DOHH2 (cell line): ENCODE results near the gene ARRB2.

ENCODE experiments used
- H3F3A ChIP-seq: fragments of 200-600 bp; sonication (generic), shearing (Covaris generic); 2 replicates; pipeline ENCODE4 v1.6.0; 2016; ENCODE audit warnings: antibody characterized with exemption, mild to moderate bottlenecking; ENCODE audit not compliant: control insufficient read depth, insufficient read depth
- H3K27ac ChIP-seq: fragments of 200-600 bp; sonication (generic); 2 replicates; pipeline ENCODE4 v1.5.1; 2014; ENCODE audit warnings: low read depth, mild to moderate bottlenecking, low read length, moderate library complexity
- H3K27me3 ChIP-seq: fragments of 200-600 bp; sonication (generic); 2 replicates; pipeline ENCODE4 v1.6.1; 2014; ENCODE audit warnings: mild to moderate bottlenecking, low read length, mixed read lengths; ENCODE audit not compliant: control insufficient read depth
- H3K36me3 ChIP-seq: fragments of 200-600 bp; sonication (generic); 2 replicates; pipeline ENCODE4 v1.6.1; 2014; ENCODE audit warnings: mild to moderate bottlenecking, low read length, moderate library complexity, mixed read lengths; ENCODE audit not compliant: control insufficient read depth
- H3K4me1 ChIP-seq: fragments of 200-600 bp; sonication (generic); 2 replicates; pipeline ENCODE4 v1.6.1; 2014; ENCODE audit warnings: mild to moderate bottlenecking, low read length, mixed read lengths; ENCODE audit not compliant: control insufficient read depth
- H3K4me2 ChIP-seq: fragments of 200-600 bp; sonication (generic); 2 replicates; pipeline ENCODE4 v1.6.0; 2014; ENCODE audit warnings: mild to moderate bottlenecking, low read length, moderate library complexity
- H3K4me3 ChIP-seq: fragments of 200-600 bp; sonication (generic); 2 replicates; pipeline ENCODE4 v1.5.1; 2014; ENCODE audit warnings: mild to moderate bottlenecking, low read length, mixed read lengths
- H3K79me2 ChIP-seq: fragments of 200-600 bp; sonication (generic); 2 replicates; pipeline ENCODE4 v1.6.1; 2014; ENCODE audit warnings: mild to moderate bottlenecking, low read length, mixed read lengths; ENCODE audit not compliant: control insufficient read depth
- H3K9me2 ChIP-seq: fragments of 200-600 bp; sonication (generic); replicated peaks from 2 replicates; pipeline ENCODE4 v1.6.1; 2014; ENCODE audit warnings: mild to moderate bottlenecking, low read length, mixed read lengths; ENCODE audit not compliant: control insufficient read depth
- H3K9me3 ChIP-seq: fragments of 200-600 bp; sonication (generic); 2 replicates; pipeline ENCODE4 v1.6.1; 2014; ENCODE audit warnings: antibody characterized with exemption, low read length, mixed read lengths; ENCODE audit not compliant: control insufficient read depth, insufficient read depth
- H4K20me1 ChIP-seq: fragments of 200-600 bp; sonication (generic); 2 replicates; pipeline ENCODE4 v1.6.0; 2014; ENCODE audit warnings: low read depth, mild to moderate bottlenecking, antibody characterized with exemption, low read length, moderate library complexity; ENCODE audit not compliant: control insufficient read depth, insufficient read depth
- EZH2phosphoT487 ChIP-seq: fragments of 200-600 bp; sonication (generic); IDR thresholded peaks from 2 replicates; pipeline ENCODE4 v1.6.1; 2017; ENCODE audit warnings: borderline replicate concordance, mild to moderate bottlenecking, antibody characterized with exemption, low read length, moderate library complexity, mixed read lengths
- TF ChIP-seq, protein P1 (sequence below): fragments of 200-600 bp; sonication (generic); IDR thresholded peaks from one replicate; pipeline ENCODE4 v1.5.1; 2014; ENCODE audit warnings: antibody characterized with exemption, mild to moderate bottlenecking, low read depth, low read length; ENCODE audit not compliant: poor library complexity, severe bottlenecking

ARRB2 gene

DNA sequence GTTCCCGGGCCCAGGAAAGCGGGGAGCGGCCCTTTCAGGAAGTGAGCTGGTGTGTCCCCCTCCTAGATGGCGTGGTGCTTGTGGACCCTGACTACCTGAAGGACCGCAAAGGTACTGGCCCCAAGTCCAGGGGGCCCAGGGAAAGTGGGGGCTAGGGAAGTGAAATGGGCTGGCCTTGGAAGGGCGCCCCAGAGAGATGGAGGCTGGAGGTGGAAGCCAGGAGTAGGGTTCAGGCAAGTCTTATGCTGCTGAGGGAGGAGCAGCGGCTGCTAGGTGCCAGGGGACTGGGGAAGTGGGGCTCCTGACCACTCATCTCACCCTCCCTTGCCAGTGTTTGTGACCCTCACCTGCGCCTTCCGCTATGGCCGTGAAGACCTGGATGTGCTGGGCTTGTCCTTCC, 5.6 kb downstream of the ARRB2 start:
- Histone ChIP-seq H3K27ac (no peak overlapping the region), H3K4me2 (no peak overlapping the region), H3K36me3 (peaks cover 26% of the 10 kb centered on the region)

DNA sequence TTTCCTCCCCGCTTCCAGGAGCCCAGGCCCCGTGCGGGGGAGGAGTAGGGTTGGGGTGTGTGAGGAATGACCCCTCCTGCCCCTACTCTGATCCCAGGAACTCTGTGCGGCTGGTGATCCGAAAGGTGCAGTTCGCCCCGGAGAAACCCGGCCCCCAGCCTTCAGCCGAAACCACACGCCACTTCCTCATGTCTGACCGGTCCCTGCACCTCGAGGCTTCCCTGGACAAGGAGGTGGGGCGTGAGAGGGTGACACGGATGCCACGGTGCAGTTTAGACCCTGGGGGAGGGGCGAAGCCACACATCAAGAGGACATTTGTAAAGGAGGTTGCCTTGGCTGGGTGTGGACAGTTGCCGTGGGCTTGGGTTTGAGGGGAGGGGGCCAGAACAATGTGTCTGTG, 7.4 kb downstream of the ARRB2 start:
- H3K9me2 ChIP-seq = no peaks in the 10 kb centered on the region
- no peaks in the 10 kb centered on the region; the same call in 1 of the 2 replicates for H3K79me2 ChIP-seq
- H3K4me3 ChIP-seq = no peak overlapping the region
- H3K4me1 ChIP-seq = peaks cover 6% of the 10 kb centered on the region
- no peaks in the 10 kb centered on the region for H4K20me1 ChIP-seq
- H3K9me3 ChIP-seq = no peaks in the 10 kb centered on the region
- no peak for TF ChIP-seq EZH2phosphoT487
- TF ChIP-seq, protein P1, sequence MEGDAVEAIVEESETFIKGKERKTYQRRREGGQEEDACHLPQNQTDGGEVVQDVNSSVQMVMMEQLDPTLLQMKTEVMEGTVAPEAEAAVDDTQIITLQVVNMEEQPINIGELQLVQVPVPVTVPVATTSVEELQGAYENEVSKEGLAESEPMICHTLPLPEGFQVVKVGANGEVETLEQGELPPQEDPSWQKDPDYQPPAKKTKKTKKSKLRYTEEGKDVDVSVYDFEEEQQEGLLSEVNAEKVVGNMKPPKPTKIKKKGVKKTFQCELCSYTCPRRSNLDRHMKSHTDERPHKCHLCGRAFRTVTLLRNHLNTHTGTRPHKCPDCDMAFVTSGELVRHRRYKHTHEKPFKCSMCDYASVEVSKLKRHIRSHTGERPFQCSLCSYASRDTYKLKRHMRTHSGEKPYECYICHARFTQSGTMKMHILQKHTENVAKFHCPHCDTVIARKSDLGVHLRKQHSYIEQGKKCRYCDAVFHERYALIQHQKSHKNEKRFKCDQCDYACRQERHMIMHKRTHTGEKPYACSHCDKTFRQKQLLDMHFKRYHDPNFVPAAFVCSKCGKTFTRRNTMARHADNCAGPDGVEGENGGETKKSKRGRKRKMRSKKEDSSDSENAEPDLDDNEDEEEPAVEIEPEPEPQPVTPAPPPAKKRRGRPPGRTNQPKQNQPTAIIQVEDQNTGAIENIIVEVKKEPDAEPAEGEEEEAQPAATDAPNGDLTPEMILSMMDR = no peak
- no peak overlapping the region for H3K27ac ChIP-seq
- peaks cover 26% of the 10 kb centered on the region for H3K36me3 ChIP-seq
- H3K27me3 ChIP-seq = no peaks in the 10 kb centered on the region
- no peak overlapping the region for H3K4me2 ChIP-seq
- no peaks in the 10 kb centered on the region for H3F3A ChIP-seq

More for the DNA sequence above, 5.6 kb downstream of the ARRB2 start:
- Histone ChIP-seq H3K4me1 (peaks cover 21% of the 10 kb centered on the region), H3K27me3 (no peaks in the 10 kb centered on the region), H3K9me3 (no peaks in the 10 kb centered on the region), H3K79me2 (peaks cover 16% of the 10 kb centered on the region), H4K20me1 (no peaks in the 10 kb centered on the region; the same call in 1 of the 2 replicates), H3F3A (peaks cover 6% of the 10 kb centered on the region; the same call in 1 of the 2 replicates), H3K9me2 (no peaks in the 10 kb centered on the region), H3K4me3 (no peak overlapping the region)
- no peak for TF ChIP-seq EZH2phosphoT487
- TF ChIP-seq, protein P1 = no peak

DNA sequence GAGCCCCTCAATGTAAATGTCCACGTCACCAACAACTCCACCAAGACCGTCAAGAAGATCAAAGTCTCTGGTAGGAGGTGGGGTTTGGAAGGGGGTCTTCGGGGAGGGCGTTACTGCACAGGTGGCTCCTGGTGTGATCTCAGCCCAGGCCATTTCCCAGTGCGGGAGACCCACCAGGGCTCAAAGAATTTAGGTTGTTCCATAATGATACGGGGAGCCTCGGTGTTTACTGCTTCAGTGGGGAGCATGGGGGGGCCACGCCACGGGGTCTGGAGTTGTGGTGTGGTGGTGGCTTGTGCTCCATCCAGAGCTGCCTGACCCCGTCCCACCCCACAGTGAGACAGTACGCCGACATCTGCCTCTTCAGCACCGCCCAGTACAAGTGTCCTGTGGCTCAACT, 7.8 kb downstream of the ARRB2 start:
- H3K9me2 ChIP-seq = no peaks in the 10 kb centered on the region
- no peak overlapping the region for H3K27ac ChIP-seq
- H3K4me1 ChIP-seq = peaks cover 6% of the 10 kb centered on the region
- peaks cover 26% of the 10 kb centered on the region for H3K36me3 ChIP-seq
- TF ChIP-seq, protein P1 = no peak
- no peak for TF ChIP-seq EZH2phosphoT487
- H3K4me3 ChIP-seq = no peak overlapping the region
- H4K20me1 ChIP-seq = no peaks in the 10 kb centered on the region
- H3K79me2 ChIP-seq = no peaks in the 10 kb centered on the region; the same call in 1 of the 2 replicates
- H3K27me3 ChIP-seq = no peaks in the 10 kb centered on the region
- H3F3A ChIP-seq = no peaks in the 10 kb centered on the region
- no peaks in the 10 kb centered on the region for H3K9me3 ChIP-seq
- no peak overlapping the region for H3K4me2 ChIP-seq
